Measurements from ENCODE around the gene ALKBH8.
A peak's percentile ranks its signal among the peaks of the same experiment; 100 is the strongest.

Gene ALKBH8, protein sequence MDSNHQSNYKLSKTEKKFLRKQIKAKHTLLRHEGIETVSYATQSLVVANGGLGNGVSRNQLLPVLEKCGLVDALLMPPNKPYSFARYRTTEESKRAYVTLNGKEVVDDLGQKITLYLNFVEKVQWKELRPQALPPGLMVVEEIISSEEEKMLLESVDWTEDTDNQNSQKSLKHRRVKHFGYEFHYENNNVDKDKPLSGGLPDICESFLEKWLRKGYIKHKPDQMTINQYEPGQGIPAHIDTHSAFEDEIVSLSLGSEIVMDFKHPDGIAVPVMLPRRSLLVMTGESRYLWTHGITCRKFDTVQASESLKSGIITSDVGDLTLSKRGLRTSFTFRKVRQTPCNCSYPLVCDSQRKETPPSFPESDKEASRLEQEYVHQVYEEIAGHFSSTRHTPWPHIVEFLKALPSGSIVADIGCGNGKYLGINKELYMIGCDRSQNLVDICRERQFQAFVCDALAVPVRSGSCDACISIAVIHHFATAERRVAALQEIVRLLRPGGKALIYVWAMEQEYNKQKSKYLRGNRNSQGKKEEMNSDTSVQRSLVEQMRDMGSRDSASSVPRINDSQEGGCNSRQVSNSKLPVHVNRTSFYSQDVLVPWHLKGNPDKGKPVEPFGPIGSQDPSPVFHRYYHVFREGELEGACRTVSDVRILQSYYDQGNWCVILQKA

DNA sequence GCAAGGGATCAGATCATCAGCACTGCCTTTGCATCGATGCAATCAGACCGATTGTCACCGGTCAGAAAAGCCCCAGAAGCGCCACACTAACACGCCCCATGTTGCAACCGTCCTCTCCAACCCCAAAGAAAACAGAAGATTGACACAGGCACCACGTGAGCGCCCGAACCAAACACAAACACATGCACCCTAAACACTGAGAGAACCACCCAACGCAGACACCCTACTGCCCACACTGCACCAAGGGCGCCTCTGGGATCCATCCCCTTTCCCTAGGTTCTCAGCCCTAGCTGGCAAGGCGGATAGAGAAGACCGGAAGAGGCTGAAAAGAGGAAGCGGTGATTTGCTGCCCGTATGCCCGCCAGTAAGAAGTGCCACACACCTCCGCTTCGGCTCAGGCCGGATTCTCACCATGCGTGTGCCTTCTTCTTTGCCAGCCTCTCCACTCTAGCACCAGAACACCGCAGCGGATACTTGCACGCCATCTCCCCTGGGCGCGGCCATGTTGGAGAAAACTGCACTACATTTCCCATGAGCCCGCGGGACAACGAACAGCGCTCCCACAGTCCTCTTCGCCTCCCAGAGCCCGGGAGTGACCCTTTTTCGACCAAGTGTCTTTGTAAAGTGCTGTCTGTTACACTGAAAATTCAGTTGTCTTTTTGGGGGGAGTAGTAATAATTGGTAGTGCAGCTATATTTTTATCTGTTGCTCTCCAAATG is at the start of gene ALKBH8:
Gene ALKBH8, minus strand, starts transcription at position 517 of the 719 bp plus-strand sequence. CDS start 4,842 bp downstream, outside the sequence.
- TF ChIP-seq, protein P1, sequence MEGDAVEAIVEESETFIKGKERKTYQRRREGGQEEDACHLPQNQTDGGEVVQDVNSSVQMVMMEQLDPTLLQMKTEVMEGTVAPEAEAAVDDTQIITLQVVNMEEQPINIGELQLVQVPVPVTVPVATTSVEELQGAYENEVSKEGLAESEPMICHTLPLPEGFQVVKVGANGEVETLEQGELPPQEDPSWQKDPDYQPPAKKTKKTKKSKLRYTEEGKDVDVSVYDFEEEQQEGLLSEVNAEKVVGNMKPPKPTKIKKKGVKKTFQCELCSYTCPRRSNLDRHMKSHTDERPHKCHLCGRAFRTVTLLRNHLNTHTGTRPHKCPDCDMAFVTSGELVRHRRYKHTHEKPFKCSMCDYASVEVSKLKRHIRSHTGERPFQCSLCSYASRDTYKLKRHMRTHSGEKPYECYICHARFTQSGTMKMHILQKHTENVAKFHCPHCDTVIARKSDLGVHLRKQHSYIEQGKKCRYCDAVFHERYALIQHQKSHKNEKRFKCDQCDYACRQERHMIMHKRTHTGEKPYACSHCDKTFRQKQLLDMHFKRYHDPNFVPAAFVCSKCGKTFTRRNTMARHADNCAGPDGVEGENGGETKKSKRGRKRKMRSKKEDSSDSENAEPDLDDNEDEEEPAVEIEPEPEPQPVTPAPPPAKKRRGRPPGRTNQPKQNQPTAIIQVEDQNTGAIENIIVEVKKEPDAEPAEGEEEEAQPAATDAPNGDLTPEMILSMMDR (IDR thresholded peaks at IDR 0.05; ENCODE audit: low read depth, low read length): no peak
- H3K4me3 ChIP-seq (ENCODE audit: low read depth, low read length): peak within 1 kb of the TSS; percentile 94

DNA sequence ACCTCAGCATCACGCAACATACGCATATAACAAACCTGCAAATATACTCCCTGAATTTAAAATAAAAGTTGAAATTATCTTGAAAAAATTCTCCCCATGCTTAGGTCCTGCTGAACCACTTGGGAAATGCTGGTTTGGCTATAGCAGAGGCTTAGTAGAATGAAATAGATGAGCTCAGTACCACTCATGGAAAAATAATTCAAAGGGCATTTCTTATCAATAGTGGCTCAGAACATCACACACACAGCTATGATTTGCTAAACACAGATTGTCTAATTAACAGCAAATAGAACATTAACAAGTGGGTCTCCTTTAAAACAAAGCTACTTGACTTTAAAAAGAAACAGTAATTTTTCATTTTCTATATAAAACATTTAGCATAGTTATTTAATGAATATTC is 46.9 kb upstream of the ALKBH8 start:
- TF ChIP-seq, protein P1 (IDR thresholded peaks at IDR 0.05; ENCODE audit: low read depth, low read length): no peak
- H3K4me3 ChIP-seq (ENCODE audit: low read depth, low read length): no peak overlapping the region

DNA sequence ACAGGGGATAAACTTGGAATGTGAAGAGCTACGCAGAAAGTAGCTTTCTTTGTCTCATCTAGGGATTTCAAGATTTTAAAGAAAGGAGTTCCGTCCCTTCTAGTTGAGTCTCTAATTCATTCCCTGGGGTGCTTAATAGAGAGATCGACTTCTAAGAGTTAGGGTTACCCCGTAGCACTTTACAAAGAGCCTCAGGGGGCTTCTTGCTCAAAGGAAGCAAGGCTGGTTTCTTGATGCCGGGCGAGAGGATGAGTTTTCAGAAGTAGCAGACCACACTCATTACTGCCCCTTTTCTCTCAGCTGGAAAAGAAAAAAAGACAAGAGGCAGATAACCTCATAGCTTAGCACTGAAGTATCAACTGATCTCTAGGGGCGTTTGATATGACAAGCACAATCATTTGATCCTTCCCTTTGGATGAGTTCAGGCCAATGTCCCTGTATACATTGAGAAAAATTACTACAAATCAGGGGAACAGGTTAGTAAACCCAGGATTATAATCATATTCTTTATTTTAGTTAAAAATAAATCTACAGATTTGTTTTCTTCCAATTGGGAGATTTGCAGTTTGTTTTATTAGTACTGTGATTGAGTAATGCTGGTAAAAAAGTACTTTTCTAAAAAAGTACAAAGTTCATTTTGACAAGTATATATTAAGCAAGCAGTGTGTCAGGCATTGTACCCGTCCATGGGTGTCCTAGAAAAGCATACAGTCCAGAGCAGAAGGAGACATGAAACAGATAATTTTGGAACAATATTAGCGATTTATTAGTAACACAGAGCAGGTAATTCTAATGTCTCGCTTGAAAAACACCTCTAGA is 44.1 kb upstream of the ALKBH8 start:
- no peak overlapping the region for H3K4me3 ChIP-seq (ENCODE audit: low read depth, low read length)
- TF ChIP-seq, protein P1 (IDR thresholded peaks at IDR 0.05; ENCODE audit: low read depth, low read length): no peak

DNA sequence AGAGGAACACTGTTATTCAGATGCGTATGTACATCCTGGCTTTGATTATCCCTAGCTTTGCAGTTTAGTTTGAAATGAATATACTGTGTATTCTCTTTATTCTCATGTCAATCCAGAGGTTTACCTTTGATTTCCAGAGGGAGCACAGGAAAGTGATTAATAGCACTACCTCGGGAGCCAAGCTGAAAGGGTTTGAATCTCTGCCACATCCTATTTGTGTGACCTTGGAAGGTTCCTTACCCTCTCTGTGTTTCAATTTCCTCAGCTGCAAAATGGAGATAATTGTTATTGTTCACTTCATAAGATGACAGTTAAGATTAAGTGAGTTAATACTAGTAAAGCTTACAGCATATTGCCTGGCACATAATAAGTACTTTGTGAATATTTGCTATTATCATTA is 43.3 kb upstream of the ALKBH8 start:
- TF ChIP-seq, protein P1 (IDR thresholded peaks at IDR 0.05; ENCODE audit: low read depth, low read length): no peak
- no peak overlapping the region for H3K4me3 ChIP-seq (ENCODE audit: low read depth, low read length)

DNA sequence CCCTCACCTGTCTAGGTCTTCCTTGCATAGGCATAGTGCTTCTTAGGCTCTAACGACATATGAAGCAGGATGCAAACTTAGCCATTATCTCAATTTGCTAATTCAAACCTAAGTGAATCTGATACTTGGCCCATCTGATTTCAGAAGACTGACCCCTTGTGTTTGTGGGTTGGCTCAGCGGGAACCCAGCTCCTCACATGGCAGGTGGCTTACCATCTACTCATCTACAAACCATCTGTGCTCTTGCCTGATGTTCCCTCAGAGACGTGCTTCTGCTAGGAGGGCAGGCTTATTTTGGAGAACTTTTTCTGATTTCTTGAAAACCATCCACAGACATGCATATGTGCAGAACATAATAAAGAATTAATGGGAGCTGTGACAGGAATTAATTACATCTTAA is 40.6 kb upstream of the ALKBH8 start:
- TF ChIP-seq, protein P1 (IDR thresholded peaks at IDR 0.05; ENCODE audit: low read depth, low read length): no peak
- H3K4me3 ChIP-seq (ENCODE audit: low read depth, low read length): no peak overlapping the region

DNA sequence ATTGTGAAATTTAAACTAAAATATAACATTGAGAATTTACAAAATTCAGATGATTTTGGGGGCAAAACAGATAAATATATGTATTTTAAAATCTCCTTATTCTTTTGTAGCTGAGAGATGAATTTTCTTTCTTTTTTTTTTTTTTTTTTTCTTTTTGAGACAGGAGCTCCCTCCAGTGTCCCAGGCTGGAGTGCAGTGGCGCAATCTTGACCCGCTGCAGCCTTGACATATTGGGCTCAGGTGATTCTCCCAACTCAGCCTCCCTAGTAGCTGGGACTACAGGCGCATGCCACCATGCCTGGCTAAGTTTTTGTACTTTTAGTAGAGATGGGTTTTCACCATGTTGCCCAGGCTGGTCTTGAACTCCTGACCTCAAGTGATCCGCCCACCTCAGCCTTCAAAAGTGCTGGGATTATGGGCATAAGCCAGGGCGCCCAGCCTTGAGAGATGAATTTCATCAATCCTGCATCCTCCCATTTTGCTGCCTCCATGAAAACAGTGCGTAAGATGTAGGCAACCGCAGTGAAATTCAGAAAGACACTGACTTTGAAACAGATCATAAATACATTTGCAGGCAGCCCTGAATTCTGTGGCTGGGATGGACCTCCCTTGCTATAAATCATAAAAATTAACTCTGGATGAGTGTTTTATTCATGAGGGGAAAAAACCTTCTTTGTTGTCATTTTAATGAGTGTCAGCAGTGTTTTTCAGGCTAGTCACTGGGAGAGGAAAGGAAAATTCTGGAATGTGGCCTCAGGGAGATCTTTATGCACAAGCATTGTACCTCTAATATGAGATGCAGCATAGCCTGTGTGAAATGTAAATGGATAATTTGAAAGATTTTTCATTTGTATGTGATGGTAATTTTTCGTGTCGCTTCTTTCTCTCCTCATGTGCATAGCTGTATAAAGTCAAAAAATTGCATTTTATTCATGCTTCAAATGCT is 39.8 kb upstream of the ALKBH8 start:
- TF ChIP-seq, protein P1 (IDR thresholded peaks at IDR 0.05; ENCODE audit: low read depth, low read length): no peak
- no peak overlapping the region for H3K4me3 ChIP-seq (ENCODE audit: low read depth, low read length)

All from WI38 (cell line).